ENCODE data around the gene TMEM130.

TMEM130 gene

DNA sequence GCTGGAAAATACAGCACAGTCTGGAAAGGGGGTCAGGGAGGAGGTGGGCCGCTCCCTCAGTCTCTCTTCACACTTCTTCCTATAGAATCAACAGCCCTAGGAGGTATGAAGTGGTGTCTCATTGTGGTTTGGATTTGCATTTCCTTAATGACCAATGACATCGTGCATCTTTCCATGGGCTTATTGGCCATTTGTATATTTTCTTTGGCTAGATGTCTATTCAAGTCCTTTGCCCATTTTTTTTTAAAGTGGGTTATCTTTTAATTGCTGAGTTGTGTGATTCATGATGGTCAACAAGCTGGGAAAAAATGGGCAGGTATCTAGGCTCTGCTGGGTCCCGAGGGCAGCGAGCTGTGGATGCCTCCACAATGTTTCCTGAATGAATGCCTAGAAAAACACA, 29.1 kb downstream of the TMEM130 start:
- DNase-seq (ENCODE audit: low read depth): peak; percentile 32

DNA sequence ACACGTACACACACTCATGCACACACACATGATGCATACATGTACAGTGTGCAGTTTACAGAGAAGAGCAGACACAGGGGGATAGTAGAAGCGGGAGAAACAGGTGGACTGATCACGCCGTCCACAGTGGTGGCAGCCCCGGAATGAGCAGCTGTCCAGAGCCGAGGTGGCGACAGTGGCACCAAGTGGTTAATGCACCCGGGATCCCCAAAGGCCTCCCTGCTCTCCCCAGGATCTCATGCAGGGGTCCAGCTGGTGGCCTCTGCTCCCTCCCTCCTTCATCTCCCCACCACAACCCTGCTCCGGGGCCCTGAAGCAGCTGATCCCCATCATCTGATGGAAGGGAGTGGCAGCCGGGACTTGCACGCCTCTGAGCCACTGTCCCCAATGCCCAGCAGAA, 29.7 kb downstream of the TMEM130 start:
- DNase-seq (ENCODE audit: low read depth): no peak

DNA sequence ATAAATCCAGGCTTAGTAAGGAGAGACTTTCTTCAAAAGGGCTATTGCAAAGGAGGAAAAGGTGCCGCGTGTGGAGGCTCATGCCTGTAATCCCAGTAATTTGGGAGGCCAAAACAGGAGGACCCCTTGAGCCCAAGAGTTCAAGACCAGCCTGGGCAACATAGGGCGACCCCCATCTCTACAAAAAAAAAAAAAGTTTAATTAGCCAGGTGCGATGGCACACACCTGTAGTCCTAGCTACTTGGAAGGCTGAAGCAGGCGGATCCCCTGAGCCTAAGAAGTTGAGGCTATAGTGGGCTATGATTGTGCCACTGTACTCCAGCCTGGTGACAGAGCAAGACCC, 32.2 kb downstream of the TMEM130 start:
- no peak for DNase-seq (ENCODE audit: low read depth)

DNA sequence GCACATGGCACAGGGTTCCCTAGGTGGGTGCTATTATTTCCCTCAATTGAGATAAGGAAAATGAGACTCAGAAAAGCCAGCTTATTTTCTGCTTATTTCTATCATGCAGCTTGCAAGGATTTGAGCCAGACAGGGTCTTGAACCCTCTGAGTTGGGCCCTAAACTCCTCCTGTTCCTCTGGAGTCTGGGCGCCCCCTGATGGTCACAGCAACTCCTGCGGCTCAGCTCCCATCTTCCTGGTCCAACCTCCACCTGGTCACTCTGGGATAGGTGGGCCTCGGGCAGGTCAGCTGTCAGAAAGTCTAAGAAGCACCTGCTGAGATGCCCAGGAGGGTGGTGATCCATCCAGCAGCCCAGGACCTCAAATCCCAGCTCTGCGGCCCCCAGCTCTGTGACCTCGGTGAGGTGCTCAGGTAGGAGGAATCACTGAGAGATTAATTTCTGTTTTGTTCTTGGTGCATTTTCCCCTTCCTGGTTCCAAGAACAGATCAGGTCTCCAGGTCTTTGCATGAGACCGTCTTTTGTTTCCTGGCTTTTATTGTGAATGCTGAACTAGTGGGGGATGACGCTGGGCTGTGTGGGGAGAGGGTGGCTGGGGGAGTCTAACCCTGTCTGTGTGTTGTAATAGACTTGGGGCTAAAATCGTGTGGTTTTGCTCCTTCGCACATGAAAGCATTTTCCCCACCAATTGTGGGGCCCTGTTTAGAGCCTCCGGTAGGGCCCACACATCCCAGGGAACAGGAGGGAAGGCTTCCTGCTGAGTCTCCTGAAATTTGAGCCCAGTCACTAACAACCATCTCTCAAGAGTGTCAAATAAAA, 32.8 kb downstream of the TMEM130 start:
- DNase-seq (ENCODE audit: low read depth): peak; percentile 24

DNA sequence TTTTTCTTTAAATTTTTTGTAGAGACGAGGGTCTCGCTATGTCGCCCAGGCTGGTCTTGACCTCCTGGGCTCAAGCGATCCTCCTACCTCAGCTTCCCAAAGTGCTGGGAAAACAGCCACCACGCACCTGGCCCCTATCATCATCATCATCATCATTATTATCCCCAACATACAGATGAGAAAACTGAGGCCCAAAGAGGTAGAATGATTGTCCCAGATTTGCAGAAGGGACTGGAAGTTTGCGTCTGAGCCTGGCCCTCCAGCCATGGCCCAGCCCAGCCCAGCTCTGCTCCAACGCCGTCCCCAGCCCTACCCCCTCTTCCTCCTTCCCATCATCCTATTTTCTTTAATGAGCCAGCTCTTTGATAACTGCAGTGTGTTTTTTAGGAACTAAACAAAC, 34.9 kb downstream of the TMEM130 start:
- DNase-seq (ENCODE audit: low read depth): no peak

DNA sequence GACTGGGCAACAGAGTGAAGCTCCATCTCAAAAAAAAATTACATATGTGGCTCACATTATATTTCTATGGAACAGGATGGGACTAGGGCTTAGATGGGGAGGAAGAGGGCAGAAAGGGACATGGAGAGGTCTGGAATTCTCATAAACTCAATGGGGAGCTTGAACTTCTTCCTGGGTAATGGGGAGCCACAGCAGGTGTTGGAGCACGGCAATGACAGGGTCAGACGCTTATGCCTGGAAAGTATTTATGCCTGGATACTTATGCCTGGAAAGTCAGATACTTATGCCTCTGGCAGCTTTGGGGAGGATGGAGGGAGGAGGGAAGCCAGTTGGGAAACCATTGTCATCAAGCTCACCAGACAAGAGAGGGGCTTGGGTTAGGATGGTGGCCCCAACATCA, 36.8 kb downstream of the TMEM130 start:
- no peak for DNase-seq (ENCODE audit: low read depth)

DNA sequence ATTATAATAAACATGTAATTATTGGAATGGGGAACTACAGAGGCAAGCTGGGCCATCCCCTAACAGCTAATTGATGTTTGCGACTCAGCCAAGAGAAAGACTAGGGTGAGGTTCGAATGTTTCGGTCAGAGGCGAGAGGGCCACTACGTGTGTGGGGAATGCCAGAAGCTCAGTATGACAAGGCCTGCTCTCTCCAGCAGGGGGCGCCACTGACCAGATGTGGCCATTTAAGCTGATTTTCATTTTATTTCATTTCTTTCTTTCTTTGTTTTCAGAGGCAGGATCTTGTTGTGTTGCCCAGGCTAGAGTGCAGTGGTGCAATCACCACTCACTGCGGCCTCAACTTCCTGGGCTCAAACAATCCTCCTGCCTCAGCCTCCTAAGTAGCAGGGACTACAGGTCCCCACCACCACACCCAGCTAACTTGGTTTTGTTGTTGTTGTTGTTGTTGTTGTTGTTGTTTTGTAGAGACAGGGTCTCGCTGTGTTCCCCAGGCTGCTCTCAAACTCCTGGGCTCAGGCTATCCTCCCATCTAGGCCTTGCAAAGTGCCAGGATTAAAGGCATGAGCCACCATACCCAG, 38.1 kb downstream of the TMEM130 start:
- peak; percentile 45 for DNase-seq (ENCODE audit: low read depth)

DNA sequence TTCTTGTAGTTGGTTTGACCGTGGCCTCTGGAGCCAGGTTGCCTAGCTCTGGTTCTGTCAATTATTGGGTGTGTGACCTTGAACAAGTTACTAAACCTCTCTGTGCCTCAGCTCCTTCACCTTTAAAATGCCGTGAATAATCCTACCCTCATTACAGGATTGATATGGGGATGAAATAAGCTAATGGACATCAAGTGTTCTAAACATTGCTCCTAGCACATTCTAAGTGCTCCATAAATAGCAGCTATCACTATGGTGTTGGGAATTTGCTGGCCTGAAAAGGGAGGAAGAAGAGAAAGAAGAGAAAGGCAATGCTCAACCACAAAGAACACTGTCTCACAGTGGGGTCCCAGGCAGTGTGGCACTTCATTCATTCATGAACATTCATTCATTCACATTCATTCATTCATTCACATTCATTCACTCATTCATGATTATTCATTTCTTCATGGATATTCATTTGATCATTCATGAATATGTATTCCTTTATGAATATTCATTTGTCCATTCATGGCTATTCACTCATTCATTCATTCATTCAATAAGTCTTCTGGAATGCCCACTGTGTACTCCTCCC, 38.8 kb downstream of the TMEM130 start:
- DNase-seq (ENCODE audit: low read depth): no peak

DNA sequence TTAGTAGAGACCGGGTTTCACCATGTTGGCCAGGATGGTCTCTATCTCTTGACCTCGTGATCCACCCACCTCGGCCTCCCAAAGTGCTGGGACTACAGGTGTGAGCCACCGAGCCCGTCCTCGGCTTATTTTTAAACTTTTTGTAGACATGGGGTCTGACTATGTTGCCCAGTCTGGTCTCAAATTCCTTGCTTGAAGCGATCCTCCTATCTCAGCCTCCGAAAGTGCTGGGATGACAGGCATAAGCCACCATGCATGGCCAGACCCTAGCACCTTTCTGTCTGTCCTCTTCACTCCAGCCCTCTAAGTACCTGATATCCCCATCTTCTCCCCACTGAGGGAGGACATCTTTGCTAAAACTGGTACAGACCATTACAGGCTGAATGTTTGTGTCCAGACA, 41.4 kb downstream of the TMEM130 start:
- no peak for DNase-seq (ENCODE audit: low read depth)

DNA sequence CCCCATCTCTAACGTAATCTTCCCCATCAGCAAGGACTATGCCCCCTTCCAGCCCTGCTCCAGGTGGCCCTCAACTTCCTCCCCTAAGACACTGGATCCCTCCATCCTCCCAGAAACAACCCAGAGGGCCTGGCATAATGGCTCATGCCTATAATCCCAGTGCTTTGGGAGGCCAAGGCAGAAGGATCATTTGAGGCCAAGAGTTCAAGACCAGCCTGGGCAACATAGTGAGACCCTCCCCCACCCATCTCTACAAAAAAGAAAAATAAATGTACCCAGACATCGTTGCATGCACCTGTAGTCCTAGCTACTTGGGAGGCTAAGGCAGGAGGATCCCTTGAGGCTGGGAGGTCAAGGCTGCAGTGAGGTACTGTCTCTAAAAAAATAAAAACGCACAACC, 42.6 kb downstream of the TMEM130 start:
- DNase-seq (ENCODE audit: low read depth): no peak

DNA sequence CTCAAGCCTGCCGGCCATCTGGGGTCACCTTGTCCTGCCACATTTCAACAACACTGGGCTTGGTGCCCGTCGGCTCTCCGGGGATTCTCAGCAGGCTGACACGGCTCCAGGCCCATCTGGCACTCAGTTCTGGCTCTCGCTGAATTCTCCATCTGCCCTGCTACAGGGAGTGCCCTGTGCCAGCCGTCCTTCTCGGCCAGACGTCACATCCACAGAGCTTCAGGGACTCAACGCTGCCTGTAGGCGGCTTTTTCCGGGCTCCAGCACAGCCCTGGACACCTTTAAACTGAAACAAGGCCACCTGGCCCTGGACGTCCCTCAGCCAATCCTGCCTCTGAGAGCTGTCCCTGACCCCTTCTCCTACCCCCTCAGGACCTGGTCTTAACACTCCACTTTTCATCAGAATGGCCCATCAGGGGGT, 43.0 kb downstream of the TMEM130 start:
- no peak for DNase-seq (ENCODE audit: low read depth)

DNA sequence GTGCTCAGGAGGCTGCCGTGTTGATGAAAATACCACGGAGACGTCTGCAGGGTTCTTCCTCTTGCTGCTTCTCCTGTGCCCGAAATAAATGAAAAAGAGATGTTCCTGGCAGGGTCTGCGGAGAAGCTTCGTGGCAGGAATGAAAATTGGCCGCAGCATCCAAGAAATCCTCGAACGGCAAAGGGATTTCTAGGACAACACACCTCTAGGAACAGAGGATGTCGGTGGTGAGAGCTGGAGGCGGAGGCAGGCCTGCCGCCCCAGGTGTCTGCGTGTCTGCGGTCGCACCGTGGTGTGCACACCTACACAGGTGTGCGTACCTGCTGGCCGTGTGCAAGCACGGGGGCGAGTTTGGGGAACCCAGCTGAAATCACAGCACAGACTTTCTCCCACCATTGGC, 43.4 kb downstream of the TMEM130 start:
- DNase-seq (ENCODE audit: low read depth): no peak

DNA sequence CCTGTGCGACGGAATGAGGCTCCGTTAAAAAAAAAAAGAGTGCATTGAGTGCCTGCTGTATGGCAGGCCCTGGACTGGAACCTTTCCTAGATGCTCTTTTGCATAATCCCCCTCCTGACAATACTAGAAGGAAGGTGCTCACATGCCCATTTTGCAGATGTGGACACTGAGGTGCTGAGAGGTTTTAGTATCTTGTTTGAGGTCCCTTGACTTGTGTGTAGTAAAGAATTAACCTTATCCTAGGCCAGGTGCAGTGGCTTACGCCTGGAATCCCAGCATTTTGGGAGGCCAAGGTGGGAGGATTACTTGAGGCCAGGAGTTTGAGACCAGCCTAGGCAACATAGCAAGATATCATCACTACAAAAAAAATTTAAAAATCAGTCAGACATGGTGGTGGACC, 46.6 kb downstream of the TMEM130 start:
- no peak for DNase-seq (ENCODE audit: low read depth)

DNA sequence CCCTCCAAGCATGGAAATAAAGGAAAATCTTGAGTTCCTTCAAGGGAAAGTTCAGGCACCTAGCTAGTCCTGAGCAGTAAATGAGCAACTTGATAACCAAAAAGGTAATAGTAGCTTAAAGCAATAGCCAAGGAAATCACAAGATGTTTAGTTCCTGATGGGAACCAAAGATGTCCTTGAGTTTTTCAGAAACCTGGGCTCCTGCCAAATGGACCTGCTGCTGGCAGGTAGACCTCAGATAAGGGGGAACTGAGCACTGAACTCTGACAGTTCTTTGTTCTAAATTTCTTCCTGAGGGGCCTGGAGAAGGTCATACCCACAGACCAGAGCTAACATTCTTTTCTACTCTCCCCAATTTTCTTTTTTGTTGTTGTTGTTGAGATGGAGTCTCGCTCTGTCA, 48.5 kb downstream of the TMEM130 start:
- no peak for DNase-seq (ENCODE audit: low read depth)

DNA sequence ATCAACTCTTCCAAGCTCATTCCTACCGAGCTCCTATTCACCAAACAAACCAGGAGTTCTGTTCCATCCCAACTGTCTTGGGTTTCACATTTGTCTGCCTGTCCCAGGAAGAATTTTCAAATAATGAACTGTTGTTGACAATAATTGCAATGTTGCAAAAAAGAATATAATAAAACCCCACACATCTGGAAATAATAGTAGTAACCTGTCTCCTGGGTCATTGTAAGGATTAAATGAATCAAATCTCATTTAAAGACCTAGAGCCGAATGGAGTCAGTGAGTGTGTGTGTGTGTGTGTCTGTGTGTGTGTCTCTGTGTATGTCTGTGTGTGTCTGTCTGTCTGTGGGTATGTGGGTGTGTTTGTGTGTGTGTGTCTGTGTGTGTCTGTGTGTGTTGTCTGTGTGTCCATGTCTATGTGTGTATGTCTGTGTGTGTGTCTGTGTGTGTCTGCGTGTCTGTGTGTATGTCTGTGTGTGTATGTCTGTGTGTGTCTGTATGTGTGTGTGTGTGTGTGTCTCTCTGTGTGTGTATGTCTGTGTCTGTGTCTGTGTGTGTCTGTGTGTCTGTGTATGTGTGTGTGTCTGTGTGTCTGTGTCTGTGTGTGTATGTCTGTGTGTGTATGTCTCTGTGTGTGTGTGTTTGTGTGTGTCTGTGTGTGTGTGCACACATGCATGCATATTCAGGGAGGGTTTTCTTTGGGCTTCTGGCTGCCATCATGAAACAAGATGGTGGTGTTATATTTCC, 52.7 kb downstream of the TMEM130 start:
- no peak for DNase-seq (ENCODE audit: low read depth)

DNA sequence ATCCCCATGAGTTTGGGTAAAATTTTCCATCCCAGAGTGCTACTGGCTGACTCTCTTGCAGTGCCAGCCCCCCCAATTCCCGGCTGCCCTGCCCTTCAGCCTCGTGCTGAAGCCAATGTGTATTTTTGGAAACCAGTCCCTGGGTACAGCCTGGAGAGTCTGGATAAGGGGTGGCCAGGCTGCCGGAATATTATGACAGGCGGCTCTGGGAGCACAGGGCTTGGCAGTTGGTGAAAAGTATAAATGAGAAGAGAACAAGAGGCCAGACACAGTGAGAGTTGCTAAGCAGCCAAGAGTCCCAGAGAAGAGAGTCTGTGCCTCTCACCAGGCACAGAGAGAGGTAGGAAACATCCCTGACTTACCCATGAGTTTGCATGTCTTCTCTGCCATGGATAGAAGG, 53.6 kb downstream of the TMEM130 start:
- no peak for DNase-seq (ENCODE audit: low read depth)

DNA sequence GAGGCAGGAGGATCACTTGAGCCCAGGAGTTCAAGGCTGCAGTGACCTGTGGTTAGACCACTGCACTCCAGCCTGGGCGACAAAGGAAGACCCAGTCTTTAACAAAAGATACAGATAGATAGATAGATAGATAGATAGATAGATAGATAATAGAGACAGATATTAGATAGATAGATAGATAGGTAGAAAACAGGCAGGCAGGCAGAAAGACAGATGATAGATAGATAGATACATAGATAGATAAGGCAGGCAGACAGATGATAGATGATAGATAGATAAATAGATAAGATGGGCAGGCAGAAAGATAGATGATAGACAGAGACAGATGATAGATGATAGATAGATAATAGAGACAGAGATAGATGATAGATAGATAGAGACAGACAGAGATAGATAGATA, 54.5 kb downstream of the TMEM130 start:
- DNase-seq (ENCODE audit: low read depth): no peak

DNA sequence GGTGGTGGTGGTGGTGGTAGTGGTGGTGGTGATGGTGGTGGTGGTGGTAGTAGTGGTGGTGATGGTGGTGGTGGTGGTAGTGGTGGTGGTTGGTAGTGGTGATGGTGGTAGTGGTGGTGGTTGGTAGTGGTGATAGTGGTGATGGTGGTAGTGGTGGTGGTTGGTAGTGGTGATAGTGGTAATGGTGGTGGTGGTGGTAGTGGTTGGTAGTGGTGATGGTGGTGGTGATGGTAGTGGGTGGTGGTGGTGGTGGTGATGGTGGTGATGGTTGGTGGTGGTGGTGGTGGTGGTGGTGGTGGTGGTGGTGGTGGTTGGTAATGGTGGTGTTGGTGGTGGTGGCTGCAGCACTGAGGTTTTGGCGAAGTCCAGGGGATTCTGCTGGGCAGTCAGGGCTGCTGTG, 58.5 kb downstream of the TMEM130 start:
- no peak for DNase-seq (ENCODE audit: low read depth)

DNA sequence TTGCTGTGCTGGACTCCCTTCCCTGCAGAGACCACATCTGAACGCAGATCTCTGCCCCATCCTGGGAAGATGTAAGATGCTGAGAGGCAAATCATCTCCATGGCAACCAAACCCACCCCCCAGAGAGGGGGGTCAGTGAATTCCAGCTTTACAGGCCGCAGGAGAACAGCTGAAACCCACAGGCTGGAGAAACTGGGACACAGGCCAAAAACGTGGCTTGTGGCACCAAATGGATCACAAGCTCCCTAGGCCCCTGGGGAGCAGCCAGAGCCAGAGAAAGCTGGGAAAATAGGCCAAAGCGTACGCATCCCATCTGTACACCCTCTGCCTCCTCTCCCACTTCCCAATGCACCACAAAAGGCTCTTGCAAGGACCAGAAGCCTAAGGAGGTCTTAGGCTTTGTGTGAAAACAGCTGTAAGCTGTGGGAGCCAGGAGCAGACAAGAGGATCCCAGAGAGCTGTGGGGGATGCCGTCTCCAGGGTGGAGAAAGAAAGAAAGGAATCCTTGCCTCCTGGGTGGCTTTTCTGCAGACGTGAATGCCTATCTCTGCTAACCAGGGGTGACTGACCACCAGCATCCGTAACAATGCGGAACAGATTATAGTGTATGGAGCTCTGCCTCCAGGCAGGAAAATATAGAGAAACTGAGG, 59.5 kb downstream of the TMEM130 start:
- no peak for DNase-seq (ENCODE audit: low read depth)

DNA sequence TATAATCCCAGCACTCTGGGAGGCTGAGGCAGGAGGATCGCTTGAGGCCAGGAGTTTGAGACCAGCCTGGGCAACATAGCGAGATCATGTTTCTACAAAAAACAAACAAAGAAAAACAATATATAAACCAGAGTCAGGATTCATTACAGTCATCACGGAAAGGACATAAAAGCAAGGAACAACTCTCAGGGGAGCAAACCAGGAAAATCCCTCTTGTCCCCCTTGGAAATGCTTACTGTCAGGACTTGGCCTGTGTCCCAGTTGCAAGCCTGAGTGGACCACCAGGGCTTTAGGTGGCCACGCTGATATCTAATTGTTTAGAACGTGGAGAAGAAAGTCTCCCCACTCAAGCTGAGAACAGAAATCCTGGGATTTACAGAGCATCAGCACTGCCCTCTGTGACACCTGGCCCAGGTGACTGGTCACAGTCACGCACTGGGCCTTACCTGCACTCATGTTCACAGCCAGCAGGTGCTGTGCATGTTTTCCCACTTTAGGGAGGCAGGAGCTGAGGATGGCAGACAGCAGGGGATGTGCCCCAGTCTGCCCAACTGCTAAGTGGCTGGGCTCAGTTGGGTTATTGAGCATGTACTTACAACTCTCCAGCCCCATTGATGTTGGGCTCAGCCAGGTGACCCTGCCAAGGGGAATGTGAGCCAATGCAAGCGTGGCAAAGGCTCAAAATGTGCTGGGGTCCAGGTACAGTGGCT, 60.9 kb downstream of the TMEM130 start:
- no peak for DNase-seq (ENCODE audit: low read depth)

DNA sequence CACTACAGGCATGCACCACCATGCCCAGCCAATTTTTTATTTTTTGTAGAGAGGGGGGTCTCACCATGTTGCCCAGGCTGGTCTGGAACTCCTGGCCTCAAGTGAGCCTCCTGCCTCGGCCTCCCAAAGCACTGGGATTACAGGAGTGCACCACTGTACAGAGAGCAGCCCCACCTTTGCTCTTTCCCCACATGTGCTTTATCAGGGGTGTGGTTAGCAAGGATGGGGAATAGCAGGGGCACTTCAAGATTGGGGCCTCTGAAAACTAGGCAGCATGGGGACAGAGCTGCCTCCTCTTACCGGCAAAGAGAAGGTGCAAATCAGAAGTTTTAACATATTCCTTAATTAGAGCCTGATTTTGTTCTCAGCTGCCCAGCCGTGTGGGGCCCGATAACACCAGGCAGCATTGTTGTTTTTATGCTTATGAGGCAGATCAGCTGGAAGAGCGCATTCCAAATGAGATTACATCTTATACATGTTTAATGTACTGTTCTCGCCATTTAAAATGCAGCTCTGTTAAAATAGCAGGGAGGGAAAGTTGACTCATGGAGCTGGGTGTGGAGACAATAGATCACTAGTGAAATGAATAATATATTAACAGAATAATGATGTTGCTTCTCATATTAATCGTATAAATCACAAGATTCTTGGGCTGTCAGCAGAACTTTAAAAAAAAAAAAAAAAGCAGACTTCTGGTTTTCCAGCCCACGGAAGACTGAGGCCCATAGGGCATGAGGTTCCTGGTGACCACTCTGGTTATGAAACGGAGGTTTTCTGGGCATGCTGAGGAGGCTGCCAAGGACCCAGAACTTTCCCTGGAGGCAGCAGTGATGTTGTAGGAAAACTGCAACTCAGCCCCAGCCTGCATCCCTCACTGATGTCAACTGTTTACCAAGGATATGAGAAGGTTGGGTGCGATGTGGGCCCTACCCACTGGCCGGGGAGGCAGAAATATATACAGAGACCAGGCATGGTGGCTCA, 62.5 kb downstream of the TMEM130 start:
- no peak for DNase-seq (ENCODE audit: low read depth)
